Keratinocyte (primary cell): ENCODE data around the gene IZUMO1R. TPM values are rescaled to one million over a fixed set of nuclear protein-coding genes. Genes with fewer than 3 reads are reported as not detected.

Experiments
- DNase-seq: peaks from one replicate; pipeline ENCODE4 v3.0.0-alpha.2; 2011; ENCODE audit warnings: low read depth, missing footprints, low spot score
- FAIRE-seq: peaks from 2 replicates; lab custom pipeline; 2011; peaks lifted over from hg19 to GRCh38; lab: Jason Lieb, UNC
- H2AFZ ChIP-seq: 2 replicates; pipeline ENCODE4 v1.6.0; 2012; ENCODE audit warnings: low read length, control low read depth, inconsistent platforms; ENCODE audit not compliant: control insufficient read depth
- H3K27ac ChIP-seq: 2 replicates; pipeline ENCODE4 v1.5.1; 2011; ENCODE audit warnings: low read length; ENCODE audit not compliant: control insufficient read depth, insufficient read depth
- H3K27me3 ChIP-seq: 3 replicates; pipeline ENCODE4 v1.6.0; 2011; ENCODE audit warnings: low read length; ENCODE audit not compliant: control insufficient read depth, insufficient read depth; ENCODE audit errors: extremely low read depth
- H3K36me3 ChIP-seq, 2 experiments: 2 replicates in 1 of 2; 3 replicates in 1 of 2; pipeline ENCODE4 v1.5.1; 2011; ENCODE audit warnings: low read length in 2 of 2, mild to moderate bottlenecking in 1 of 2; ENCODE audit not compliant: control insufficient read depth in 2 of 2, insufficient read depth in 2 of 2; ENCODE audit errors: extremely low read depth in 1 of 2
- H3K4me1 ChIP-seq: 3 replicates; pipeline ENCODE4 v1.5.1; 2011; ENCODE audit warnings: low read length; ENCODE audit not compliant: control insufficient read depth, insufficient read depth; ENCODE audit errors: extremely low read depth
- H3K4me2 ChIP-seq: 3 replicates; pipeline ENCODE4 v1.6.0; 2011; ENCODE audit warnings: low read depth, low read length; ENCODE audit not compliant: control insufficient read depth, insufficient read depth; ENCODE audit errors: extremely low read depth
- H3K4me3 ChIP-seq, 3 experiments: fragments of 200-600 bp in 1 of 3; sonication (generic) in 1 of 3; 2 replicates in 2 of 3; 3 replicates in 1 of 3; pipeline ENCODE4 v1.5.1; 2011 to 2016; ENCODE audit warnings: low read length in 3 of 3, mild to moderate bottlenecking in 3 of 3, control low read depth in 2 of 3, inconsistent platforms in 1 of 3, low read depth in 1 of 3, mixed read lengths in 1 of 3, mixed run types in 1 of 3, moderate library complexity in 1 of 3; ENCODE audit not compliant: control insufficient read depth in 2 of 3, insufficient read depth in 2 of 3; ENCODE audit errors: extremely low read depth in 1 of 3
- H3K79me2 ChIP-seq: 2 replicates; pipeline ENCODE4 v1.6.0; 2012; ENCODE audit warnings: low read length; ENCODE audit not compliant: control insufficient read depth, insufficient read depth
- H3K9ac ChIP-seq: 3 replicates; pipeline ENCODE4 v1.6.0; 2011; ENCODE audit warnings: low read length; ENCODE audit not compliant: control insufficient read depth, insufficient read depth; ENCODE audit errors: extremely low read depth
- H3K9me1 ChIP-seq: 3 replicates; pipeline ENCODE4 v1.6.0; 2011; ENCODE audit warnings: low read length; ENCODE audit not compliant: control insufficient read depth, insufficient read depth; ENCODE audit errors: extremely low read depth
- H3K9me3 ChIP-seq: 2 replicates; pipeline ENCODE4 v1.5.1; 2012; ENCODE audit warnings: low read depth, low read length; ENCODE audit not compliant: control insufficient read depth
- H4K20me1 ChIP-seq: 3 replicates; pipeline ENCODE4 v1.6.0; 2011; ENCODE audit warnings: low read length; ENCODE audit not compliant: control insufficient read depth, insufficient read depth; ENCODE audit errors: extremely low read depth
- CTCF ChIP-seq, 3 experiments: IDR thresholded peaks in 1 of 3; conservative IDR thresholded peaks in 1 of 3; optimal IDR thresholded peaks in 1 of 3; 2 replicates in 2 of 3; 3 replicates in 1 of 3; pipeline versions ENCODE3 to v1.5.1; 2011; ENCODE audit warnings: low read length in 3 of 3, mild to moderate bottlenecking in 3 of 3, moderate library complexity in 2 of 3, control low read depth in 1 of 3, inconsistent platforms in 1 of 3; ENCODE audit not compliant: insufficient read depth in 2 of 3; ENCODE audit errors: extremely low read depth in 1 of 3
- EZH2 ChIP-seq: IDR thresholded peaks from one replicate; pipeline ENCODE4 v1.6.1; 2012; ENCODE audit warnings: inconsistent platforms, mild to moderate bottlenecking, low read length, moderate library complexity
- dilution Hi-C: fragments of 300-500 bp; cut with MboI; formaldehyde crosslinking; loops from one replicate; pipeline ENCODE4 v1.7.0; 2020; ENCODE audit warnings: low sequenced_read_pairs; ENCODE audit not compliant: extremely low pct_ligation_motif_present
- polyA plus RNA-seq, 5 experiments: library from polyadenylated mRNA; depleted of rRNA in 3 of 5; stranded (reverse) in 3 of 5; stranded (forward) in 1 of 5; unstranded in 1 of 5; fragments of >200 nt; gene quantifications; 1 replicate in 1 of 5; 2 replicates in 3 of 5; 3 replicates in 1 of 5; pipeline versions ENCODE4 v1.2.1 to v1.2.3, GENCODE V29; 2011 to 2012; ENCODE audit warnings: missing spikeins in 2 of 5, low read depth in 1 of 5, low replicate concordance in 1 of 5

IZUMO1R gene
- polyA plus RNA-seq, 1 donor (not counting 4 experiments of a cell fraction or from before 2014, with no cell fraction given), result not detected

DNA sequence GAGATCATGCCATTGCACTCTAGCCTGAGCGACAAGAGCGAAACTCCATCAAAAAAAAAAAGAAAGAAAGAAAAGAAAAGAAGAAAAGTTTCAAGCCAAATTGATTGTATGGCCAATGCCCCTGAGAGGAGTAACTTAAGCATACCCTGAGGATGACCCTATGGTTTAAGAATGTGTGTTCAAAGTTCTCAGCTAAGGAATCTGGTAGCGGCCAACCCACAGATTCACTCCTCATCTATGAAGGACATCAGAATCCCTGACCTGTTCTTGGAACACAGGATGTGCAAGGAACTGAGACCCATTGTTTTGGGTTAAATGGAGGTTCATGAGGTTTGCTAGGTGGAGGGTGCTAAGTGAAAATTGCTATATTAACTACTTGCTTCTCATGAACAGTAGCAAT lies 18.1 kb downstream of the IZUMO1R start:
- no peak overlapping the region for H2AFZ ChIP-seq
- no peak overlapping the region for H3K9ac ChIP-seq
- H3K79me2 ChIP-seq, result no peaks in the 10 kb centered on the region
- TF ChIP-seq CTCF (optimal IDR thresholded peaks at IDR 0.05 in 1 of 3, IDR thresholded peaks at IDR 0.05 in 1 of 3, conservative IDR thresholded peaks at IDR 0.05 in 1 of 3; ENCODE audit: extremely low read depth in 1 of 3, insufficient read depth in 2 of 3, low read length in 3 of 3), result no peak
- no peak for TF ChIP-seq EZH2
- dilution Hi-C loops, result no loop called here
- H3K4me1 ChIP-seq, result no peaks in the 10 kb centered on the region
- DNase-seq (no peak), FAIRE-seq (no peak)
- H3K36me3 ChIP-seq, result no peaks in the 10 kb centered on the region
- no peak overlapping the region for H3K27ac ChIP-seq
- H3K9me1 ChIP-seq, result no peaks in the 10 kb centered on the region
- H3K4me3 ChIP-seq, result no peak overlapping the region
- H3K27me3 ChIP-seq, result no peaks in the 10 kb centered on the region
- H3K9me3 ChIP-seq, result no peaks in the 10 kb centered on the region
- no peaks in the 10 kb centered on the region for H4K20me1 ChIP-seq
- H3K4me2 ChIP-seq, result no peak overlapping the region

GRCh38 chr11:94325681-94326080 lies 21.3 kb downstream of the IZUMO1R start:
- dilution Hi-C loops, result no loop called here
- H2AFZ ChIP-seq, result no peak overlapping the region
- DNase-seq (no peak), FAIRE-seq (peak; percentile 36)
- TF ChIP-seq CTCF (optimal IDR thresholded peaks at IDR 0.05 in 1 of 3, IDR thresholded peaks at IDR 0.05 in 1 of 3, conservative IDR thresholded peaks at IDR 0.05 in 1 of 3; ENCODE audit: extremely low read depth in 1 of 3, insufficient read depth in 2 of 3, low read length in 3 of 3) (peak; percentile 75 to 95 (median 82)), EZH2 (no peak)
- H3K4me1 ChIP-seq, result no peaks in the 10 kb centered on the region
- H3K9me3 ChIP-seq, result no peaks in the 10 kb centered on the region
- H3K79me2 ChIP-seq, result no peaks in the 10 kb centered on the region
- H3K4me2 ChIP-seq, result no peak overlapping the region
- H3K9me1 ChIP-seq, result no peaks in the 10 kb centered on the region
- peaks cover 3% of the 10 kb centered on the region for H3K27me3 ChIP-seq
- H3K4me3 ChIP-seq, result no peak overlapping the region
- no peak overlapping the region for H3K9ac ChIP-seq
- H3K36me3 ChIP-seq, result no peaks in the 10 kb centered on the region
- no peaks in the 10 kb centered on the region for H4K20me1 ChIP-seq
- H3K27ac ChIP-seq, result no peak overlapping the region
